PFSK-1 (cell line): Measurements from ENCODE around the gene TMEM131.

Source experiments
- REST ChIP-seq, 2 experiments: IDR thresholded peaks; 2 replicates each; pipeline versions ENCODE4 v1.6.1 to v1.8.0; 2011 to 2012; ENCODE audit warnings: low read depth in 2 of 2, low read length in 2 of 2, control low read depth in 1 of 2, inconsistent platforms in 1 of 2, mild to moderate bottlenecking in 1 of 2, moderate library complexity in 1 of 2; ENCODE audit not compliant: insufficient read depth in 1 of 2
- TAF1 ChIP-seq: IDR thresholded peaks from 2 replicates; pipeline ENCODE4 v1.6.1; 2012; ENCODE audit warnings: low read length, control low read depth, borderline replicate concordance; ENCODE audit not compliant: insufficient read depth

GRCh38 chr2:97788986-97789644 lies 206.6 kb downstream of the TMEM131 start:
- TF ChIP-seq REST (IDR thresholded peaks at IDR 0.05; ENCODE audit: insufficient read depth in 1 of 2, low read depth in 2 of 2, low read length in 2 of 2) (no peak), TAF1 (no peak)
